Putamen (tissue), 1 donor: ENCODE data around the gene PALB2.

Experiments
- DNase-seq: peaks from one replicate; pipeline ENCODE4 v3.0.0-alpha.2; 2016; ENCODE audit warnings: low spot score

Gene PALB2

GRCh38 chr16:23581764-23582163 is 59.3 kb downstream of the PALB2 start:
- DNase-seq: no peak

- no peak for DNase-seq
Measured at GRCh38 chr16:23580391-23580790, 60.7 kb downstream of the PALB2 start.

GRCh38 chr16:23579371-23579770 is 61.7 kb downstream of the PALB2 start:
- no peak for DNase-seq

GRCh38 chr16:23578101-23578830 is 62.8 kb downstream of the PALB2 start:
- DNase-seq: no peak

- no peak for DNase-seq
Measured at GRCh38 chr16:23577493-23577892, 63.6 kb downstream of the PALB2 start.

GRCh38 chr16:23575834-23576233 is 65.3 kb downstream of the PALB2 start:
- no peak for DNase-seq

- no peak for DNase-seq
Measured at GRCh38 chr16:23573817-23574216, 67.3 kb downstream of the PALB2 start.

GRCh38 chr16:23572394-23572793 is 68.7 kb downstream of the PALB2 start:
- no peak for DNase-seq

- DNase-seq: peak; percentile 33
Measured at GRCh38 chr16:23571895-23572294, 69.2 kb downstream of the PALB2 start.

- DNase-seq: peak; percentile 24
Measured at GRCh38 chr16:23570992-23571632, 70.0 kb downstream of the PALB2 start.

GRCh38 chr16:23567602-23568001 is 73.5 kb downstream of the PALB2 start:
- DNase-seq: no peak

GRCh38 chr16:23566724-23567123 is 74.4 kb downstream of the PALB2 start:
- DNase-seq: no peak

- DNase-seq: no peak
Measured at GRCh38 chr16:23564575-23565363, 76.3 kb downstream of the PALB2 start.

GRCh38 chr16:23563186-23563585 is 77.9 kb downstream of the PALB2 start:
- DNase-seq: no peak

GRCh38 chr16:23562505-23562904 is 78.6 kb downstream of the PALB2 start:
- no peak for DNase-seq

- no peak for DNase-seq
Measured at GRCh38 chr16:23561586-23561985, 79.5 kb downstream of the PALB2 start.

- DNase-seq: no peak
Measured at GRCh38 chr16:23557779-23558702, 83.1 kb downstream of the PALB2 start.

GRCh38 chr16:23556881-23557778 is 84.0 kb downstream of the PALB2 start, which contains the start of the genes EARS2 and UBFD1:
TSS of gene EARS2 (minus strand) at chr16:23557350. CDS start at chr16:23557343, 7 bp downstream.
TSS of gene UBFD1 (plus strand) at chr16:23557727. CDS start at chr16:23557743, 16 bp downstream.
- peak; percentile 97 for DNase-seq

- DNase-seq: no peak
Measured at GRCh38 chr16:23554536-23554935, 86.6 kb downstream of the PALB2 start.
